Large intestine (tissue), 3 donors: ENCODE data around the gene FN1. TPM values are rescaled to one million over a fixed set of nuclear protein-coding genes. Genes with fewer than 3 reads are reported as not detected.

Source experiments
- DNase-seq, 2 donors: peaks; one replicate each; pipeline versions ENCODE4 v3.0.0 to v3.0.0-alpha.2; 2013
- H3K27ac ChIP-seq: one replicate; pipeline ENCODE4 v1.5.1; 2013; ENCODE audit warnings: low read length
- H3K27me3 ChIP-seq: 2 replicates; pipeline ENCODE4 v1.6.1; 2013; ENCODE audit warnings: low read length; ENCODE audit not compliant: control insufficient read depth, insufficient read depth
- H3K36me3 ChIP-seq: 2 replicates; pipeline ENCODE4 v1.6.1; 2013; ENCODE audit warnings: low read length; ENCODE audit not compliant: control insufficient read depth, insufficient read depth
- H3K4me1 ChIP-seq: one replicate; pipeline ENCODE4 v1.6.1; 2013; ENCODE audit warnings: low read length; ENCODE audit not compliant: control insufficient read depth, insufficient read depth
- H3K4me3 ChIP-seq: one replicate; pipeline ENCODE4 v1.5.1; 2013; ENCODE audit warnings: low read length
- H3K9me3 ChIP-seq: one replicate; pipeline ENCODE4 v1.6.1; 2013; ENCODE audit warnings: mild to moderate bottlenecking, low read depth, low read length, moderate library complexity; ENCODE audit not compliant: control insufficient read depth
- WGBS: methylation state at CpG from one replicate; pipeline ENCODE4 v1.1.5; 2013; ENCODE audit warnings: low lambda C conversion rate; ENCODE audit not compliant: insufficient coverage; 5-methylcytosine and 5-hydroxymethylcytosine counted together
- polyA plus RNA-seq: library from polyadenylated mRNA; unstranded; fragments of 120-200 nt; gene quantifications from one replicate; pipeline ENCODE4 v1.2.1, GENCODE V29; 2013

FN1 gene
- polyA plus RNA-seq, 1 donor = 216 TPM

DNA sequence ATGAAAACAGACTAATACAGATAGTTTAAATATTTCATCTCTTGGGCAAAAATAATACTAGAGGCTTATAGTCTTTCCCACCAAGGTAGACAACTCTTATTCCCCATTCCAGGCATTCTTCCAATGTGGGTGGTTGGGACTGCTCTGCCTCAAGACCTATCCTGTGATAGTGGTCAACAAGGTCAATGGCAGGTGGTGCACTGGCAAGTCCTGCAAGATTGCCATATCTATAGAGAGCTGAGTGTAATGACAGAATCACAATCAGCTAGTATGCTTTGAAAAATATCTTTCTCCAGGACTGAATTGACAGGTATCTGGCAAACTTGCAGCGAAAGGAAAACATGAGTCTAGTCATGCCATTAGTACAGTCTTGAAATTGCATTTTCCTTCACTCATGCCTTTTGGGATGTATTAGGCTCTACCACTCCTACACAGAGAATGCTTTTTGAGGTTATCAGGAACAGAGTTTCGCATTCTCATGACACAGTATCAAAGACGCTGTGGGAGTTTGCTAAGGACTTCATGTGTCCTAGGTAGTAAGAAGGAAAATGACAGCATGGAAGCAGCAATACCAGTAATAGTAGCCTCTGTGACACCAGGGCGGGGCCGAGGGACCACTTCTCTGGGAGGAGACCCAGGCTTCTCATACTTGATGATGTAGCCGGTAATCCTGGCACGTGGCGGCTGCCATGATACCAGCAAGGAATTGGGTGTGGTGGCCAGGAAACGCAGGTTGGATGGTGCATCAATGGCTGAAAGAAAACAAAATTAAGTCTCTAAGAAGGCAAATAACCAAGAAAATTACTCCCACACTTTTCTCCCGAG lies 61.0 kb downstream of the FN1 start:
- H3K4me3 ChIP-seq = no peak overlapping the region
- H3K36me3 ChIP-seq = peaks cover 70% of the 10 kb centered on the region
- H3K4me1 ChIP-seq = no peaks in the 10 kb centered on the region
- 100% methylated on average over 1 of the region's 10 CpGs for WGBS
- H3K9me3 ChIP-seq = peaks cover 14% of the 10 kb centered on the region
- H3K27me3 ChIP-seq = no peaks in the 10 kb centered on the region
- DNase-seq = no peak
- no peak overlapping the region for H3K27ac ChIP-seq

DNA sequence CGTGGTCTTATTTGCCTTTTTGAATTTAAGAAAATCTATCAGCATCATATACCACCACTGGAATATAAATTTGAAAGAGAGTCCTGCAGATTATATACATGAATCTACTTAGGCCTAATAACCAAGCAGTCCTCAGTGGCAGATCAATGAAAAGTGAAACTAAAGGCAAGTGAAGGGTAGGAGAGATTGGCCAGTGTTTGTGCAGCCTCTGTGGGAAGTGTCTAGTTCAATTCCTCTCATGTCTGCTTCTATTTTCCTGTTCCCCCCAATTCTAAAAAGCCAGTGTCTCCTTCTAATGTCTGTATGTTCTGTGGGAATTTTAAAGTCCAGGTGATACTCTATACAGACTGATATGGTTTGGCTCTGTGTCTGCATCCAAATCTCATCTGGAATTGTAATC lies 61.9 kb downstream of the FN1 start:
- peaks cover 67% of the 10 kb centered on the region for H3K36me3 ChIP-seq
- no peak for DNase-seq
- H3K4me3 ChIP-seq = no peak overlapping the region
- H3K27ac ChIP-seq = no peak overlapping the region
- no CpG with 5 or more reads among the region's 1 CpG for WGBS
- H3K9me3 ChIP-seq = peaks cover 11% of the 10 kb centered on the region
- no peaks in the 10 kb centered on the region for H3K4me1 ChIP-seq
- no peaks in the 10 kb centered on the region for H3K27me3 ChIP-seq

DNA sequence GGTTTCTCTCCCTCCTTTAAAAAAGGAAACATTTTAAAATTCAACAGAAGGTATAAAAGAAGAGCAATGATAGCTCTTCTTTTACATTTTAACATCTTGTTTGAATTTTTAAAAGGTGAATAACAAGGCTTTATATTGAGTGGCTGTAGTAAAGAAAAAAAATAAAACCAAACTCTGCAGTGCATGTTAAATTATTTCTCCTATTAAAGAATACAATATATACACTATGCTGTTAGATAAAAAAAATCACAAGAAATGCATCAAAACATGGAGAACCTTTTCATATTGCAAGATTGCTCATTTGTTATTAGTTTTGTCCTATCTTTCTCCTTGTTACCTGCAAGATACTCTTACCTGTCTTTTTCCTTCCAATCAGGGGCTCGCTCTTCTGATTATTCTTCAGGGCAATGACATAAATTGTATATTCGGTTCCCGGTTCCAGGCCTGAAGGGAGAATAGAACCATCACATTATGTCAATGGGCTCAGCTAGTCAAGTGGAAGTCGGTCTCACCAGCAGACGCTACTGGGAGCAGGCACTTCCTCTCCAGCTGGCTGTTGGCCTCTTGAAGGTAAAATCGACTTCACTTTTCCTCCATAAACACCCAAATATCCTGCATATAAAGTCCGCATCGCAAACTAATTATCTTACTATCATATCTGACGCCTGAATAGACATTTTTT lies 62.8 kb downstream of the FN1 start:
- Histone ChIP-seq H3K4me3 (no peak overlapping the region), H3K27ac (no peak overlapping the region), H3K9me3 (peaks cover 11% of the 10 kb centered on the region), H3K36me3 (peaks cover 62% of the 10 kb centered on the region), H3K4me1 (no peaks in the 10 kb centered on the region), H3K27me3 (no peaks in the 10 kb centered on the region)
- 100% methylated on average over 2 of the region's 9 CpGs for WGBS
- DNase-seq = no peak

DNA sequence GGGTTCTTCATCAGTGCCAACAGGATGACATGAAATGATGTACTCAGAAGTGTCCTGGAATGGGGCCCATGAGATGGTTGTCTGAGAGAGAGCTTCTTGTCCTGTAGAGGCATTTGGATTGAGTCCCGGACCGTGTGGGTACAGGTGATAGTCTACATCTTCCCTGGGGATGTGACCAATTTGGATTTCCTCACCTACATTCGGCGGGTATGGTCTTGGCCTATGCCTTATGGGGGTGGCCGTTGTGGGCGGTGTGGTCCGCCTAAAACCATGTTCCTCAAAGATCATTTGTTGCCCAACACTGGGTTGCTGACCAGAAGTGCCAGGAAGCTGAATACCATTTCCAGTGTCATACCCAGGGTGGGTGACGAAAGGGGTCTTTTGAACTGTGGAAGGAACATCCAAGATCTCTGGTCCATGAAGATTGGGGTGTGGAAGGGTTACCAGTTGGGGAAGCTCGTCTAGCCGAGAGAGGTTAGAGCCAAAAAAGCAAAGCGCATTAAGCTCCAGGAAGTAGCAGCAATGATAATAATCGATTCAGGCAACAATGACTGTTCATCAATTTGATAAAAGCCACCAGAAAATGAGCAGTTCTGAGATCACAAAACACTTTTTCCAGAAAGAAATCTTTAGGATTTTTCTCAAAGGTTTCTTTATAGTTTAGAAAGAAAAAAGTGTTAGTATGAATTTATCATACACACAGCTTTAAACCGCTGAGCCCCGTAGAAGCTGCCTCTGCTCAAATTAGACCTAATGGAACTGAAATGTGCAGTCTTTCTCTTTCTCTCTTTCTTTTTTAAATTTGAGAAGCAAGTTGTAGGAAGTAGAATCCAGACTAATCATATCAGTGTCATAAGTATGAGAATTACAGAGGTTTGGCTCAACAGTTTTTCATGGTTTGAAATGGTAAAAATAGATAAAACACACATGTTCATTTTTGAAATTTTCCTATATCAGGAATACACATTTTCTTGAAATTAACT lies 63.7 kb downstream of the FN1 start:
- no peaks in the 10 kb centered on the region for H3K27me3 ChIP-seq
- H3K4me1 ChIP-seq = no peaks in the 10 kb centered on the region
- DNase-seq = no peak
- 100% methylated on average over 2 of the region's 14 CpGs for WGBS
- H3K4me3 ChIP-seq = no peak overlapping the region
- H3K27ac ChIP-seq = no peak overlapping the region
- H3K9me3 ChIP-seq = peaks cover 13% of the 10 kb centered on the region
- peaks cover 60% of the 10 kb centered on the region for H3K36me3 ChIP-seq

DNA sequence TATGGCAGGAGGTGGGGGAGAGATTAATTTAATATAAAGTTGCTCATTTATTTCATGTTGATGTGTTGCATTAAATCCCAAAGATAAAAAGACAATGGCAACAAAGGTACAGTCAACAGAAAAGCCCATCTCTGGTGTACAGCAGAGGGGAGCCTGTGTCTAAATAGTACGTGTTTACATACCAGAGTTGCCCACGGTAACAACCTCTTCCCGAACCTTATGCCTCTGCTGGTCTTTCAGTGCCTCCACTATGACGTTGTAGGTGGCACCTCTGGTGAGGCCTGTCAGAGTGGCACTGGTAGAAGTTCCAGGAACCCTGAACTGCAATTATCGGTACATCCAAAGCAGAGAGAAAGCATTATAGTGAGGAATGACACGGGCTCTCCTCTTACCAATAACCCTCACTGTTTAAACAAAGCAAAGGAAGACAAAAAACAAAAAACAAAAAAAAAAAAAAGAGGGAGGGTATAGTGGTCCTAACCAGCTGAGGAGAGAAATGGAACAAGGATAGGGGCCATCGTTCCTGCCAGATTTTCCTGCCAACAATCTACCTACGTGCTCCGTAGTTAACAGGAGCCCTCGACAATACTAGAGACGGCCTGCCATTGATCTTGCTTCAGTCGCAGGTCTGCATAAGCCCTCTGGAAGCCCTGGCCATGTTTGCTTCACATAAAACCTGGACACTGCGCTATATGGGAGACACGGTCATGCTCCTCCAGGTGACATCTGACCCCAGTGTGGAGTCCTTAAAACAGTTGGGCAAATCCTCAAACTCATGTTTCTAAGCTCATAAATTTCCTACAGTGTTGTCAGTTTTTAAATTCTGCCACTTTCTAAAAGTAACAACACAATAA lies 65.5 kb downstream of the FN1 start:
- Histone ChIP-seq H3K27me3 (no peaks in the 10 kb centered on the region), H3K27ac (no peak overlapping the region), H3K4me3 (no peak overlapping the region), H3K36me3 (peaks cover 53% of the 10 kb centered on the region), H3K9me3 (peaks cover 13% of the 10 kb centered on the region), H3K4me1 (no peaks in the 10 kb centered on the region)
- 83% methylated on average over 1 of the region's 14 CpGs for WGBS
- DNase-seq = no peak

DNA sequence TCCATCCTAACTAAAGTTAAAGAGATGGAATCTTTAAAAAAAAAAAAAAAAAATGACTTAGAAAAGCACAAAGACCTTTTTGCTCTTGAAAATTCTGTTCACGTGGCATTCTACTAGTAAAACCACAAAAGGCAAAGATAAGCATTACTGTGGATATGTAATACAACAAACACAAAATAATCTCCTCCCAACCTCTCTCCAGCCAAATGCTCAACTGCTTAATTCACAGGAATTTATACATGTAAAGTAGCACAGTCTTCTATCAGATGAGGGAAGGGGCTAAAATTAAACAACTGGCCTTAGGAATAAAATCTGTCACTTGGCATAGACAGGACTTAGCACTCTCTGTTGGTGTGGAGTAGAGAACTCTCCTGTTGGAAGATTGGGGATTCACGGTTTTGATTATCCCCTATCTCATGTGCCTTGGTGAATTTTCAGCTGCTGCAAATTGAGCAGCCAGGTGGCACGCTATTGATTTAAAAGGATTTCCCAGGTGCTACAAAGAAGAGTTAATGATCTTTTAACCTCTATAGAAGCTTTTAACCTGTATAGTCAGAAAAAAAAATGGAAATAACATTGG lies 66.6 kb downstream of the FN1 start:
- Histone ChIP-seq H3K36me3 (peaks cover 53% of the 10 kb centered on the region), H3K27me3 (no peaks in the 10 kb centered on the region), H3K27ac (no peak overlapping the region), H3K4me1 (no peaks in the 10 kb centered on the region), H3K4me3 (no peak overlapping the region), H3K9me3 (peaks cover 10% of the 10 kb centered on the region)
- no CpG with 5 or more reads among the region's 3 CpGs for WGBS
- DNase-seq = no peak

DNA sequence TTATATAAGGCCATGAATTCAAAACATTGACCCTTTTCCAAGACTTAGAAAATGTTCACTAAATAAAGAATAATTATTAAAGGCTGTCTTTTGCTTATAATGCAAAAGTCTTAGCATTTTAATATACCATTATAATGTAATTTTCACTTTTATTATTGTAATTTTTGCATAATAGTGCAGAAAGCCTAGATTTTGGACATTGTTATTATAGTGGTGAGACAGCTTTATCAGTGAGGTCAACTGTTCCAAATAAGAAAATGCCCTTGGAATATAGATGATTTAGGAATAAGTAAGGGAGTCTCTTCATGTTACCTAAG lies 67.4 kb downstream of the FN1 start:
- H3K27ac ChIP-seq = no peak overlapping the region

DNA sequence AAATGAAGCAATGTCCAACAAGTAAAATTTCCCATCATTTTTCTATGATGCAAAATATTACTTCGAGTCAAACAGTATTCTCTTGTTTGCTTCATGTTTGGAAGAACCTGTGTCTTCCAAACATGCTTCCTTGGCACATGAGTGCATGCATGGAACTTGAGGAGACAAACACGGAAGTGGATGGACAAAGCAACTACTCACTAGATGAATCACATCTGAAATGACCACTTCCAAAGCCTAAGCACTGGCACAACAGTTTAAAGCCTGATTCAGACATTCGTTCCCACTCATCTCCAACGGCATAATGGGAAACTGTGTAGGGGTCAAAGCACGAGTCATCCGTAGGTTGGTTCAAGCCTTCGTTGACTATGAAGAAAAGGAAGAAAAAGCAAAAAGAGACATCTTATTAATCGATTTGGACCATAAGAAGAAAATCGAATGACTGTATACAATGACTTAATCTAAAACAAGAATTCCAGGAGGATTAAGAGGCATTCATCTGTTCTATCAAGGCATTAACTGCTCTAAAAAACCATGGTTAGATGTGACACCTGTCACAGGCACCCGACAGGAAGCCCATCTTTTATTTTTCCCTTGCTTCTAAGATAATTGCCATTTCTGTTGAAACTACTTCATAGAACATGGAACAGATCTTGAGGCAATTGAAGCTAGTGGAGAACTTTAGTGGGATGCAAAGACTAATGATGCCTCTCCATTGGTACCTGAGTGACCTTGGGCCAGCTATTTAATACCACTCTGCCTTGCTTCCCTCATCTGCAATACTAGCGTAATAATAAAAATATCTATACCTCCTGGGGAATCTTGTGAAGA lies 68.0 kb downstream of the FN1 start:
- whole genome bisulfite sequencing = 100% methylated on average over 4 of the region's 11 CpGs
- H3K36me3 ChIP-seq = peaks cover 56% of the 10 kb centered on the region

More for the DNA sequence above, 67.4 kb downstream of the FN1 start:
- Histone ChIP-seq H3K4me1 (no peaks in the 10 kb centered on the region), H3K36me3 (peaks cover 54% of the 10 kb centered on the region), H3K4me3 (no peak overlapping the region), H3K9me3 (peaks cover 10% of the 10 kb centered on the region), H3K27me3 (no peaks in the 10 kb centered on the region)
- DNase-seq = no peak

DNA sequence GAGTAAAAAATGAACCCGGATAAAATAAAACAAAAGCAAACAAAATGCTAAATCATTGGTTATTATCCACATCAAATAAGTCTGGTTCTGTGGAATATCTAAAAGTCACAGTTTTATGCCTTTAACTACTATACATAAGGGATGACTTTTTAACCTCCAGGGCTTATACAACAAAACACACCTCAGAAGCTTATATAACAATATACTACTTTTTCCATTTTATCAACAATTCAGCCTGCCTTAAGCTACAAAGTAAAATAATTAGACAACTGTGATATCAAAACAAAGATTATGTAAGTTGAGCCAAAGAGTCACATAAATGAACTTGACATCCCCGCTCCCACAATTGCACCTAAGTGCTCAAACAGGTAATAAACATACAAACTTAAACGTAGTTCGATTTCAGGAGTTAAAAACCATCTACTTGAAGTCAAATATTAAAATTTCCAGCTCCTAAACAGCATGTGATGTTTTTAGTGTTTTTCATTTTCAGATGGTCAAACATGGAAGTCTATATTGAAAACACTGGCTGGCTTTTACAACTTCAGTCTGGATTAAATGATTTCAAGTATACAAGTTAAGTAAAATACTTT lies 69.3 kb downstream of the FN1 start:
- WGBS = 92% methylated on average over 2 of the region's 4 CpGs
- Histone ChIP-seq H3K4me3 (no peak overlapping the region), H3K36me3 (peaks cover 56% of the 10 kb centered on the region)

More for the DNA sequence above, 68.0 kb downstream of the FN1 start:
- Histone ChIP-seq H3K4me3 (no peak overlapping the region), H3K9me3 (peaks cover 10% of the 10 kb centered on the region), H3K4me1 (no peaks in the 10 kb centered on the region), H3K27ac (no peak overlapping the region), H3K27me3 (no peaks in the 10 kb centered on the region)
- DNase-seq = no peak

More for the DNA sequence above, 69.3 kb downstream of the FN1 start:
- Histone ChIP-seq H3K9me3 (peaks cover 5% of the 10 kb centered on the region), H3K4me1 (no peaks in the 10 kb centered on the region), H3K27me3 (no peaks in the 10 kb centered on the region), H3K27ac (no peak overlapping the region)
- no peak for DNase-seq
